B cell (primary cell): ENCODE results near the gene HNF1B. TPM values are rescaled to one million over a fixed set of nuclear protein-coding genes. Genes with fewer than 3 reads are reported as not detected.

Experiments used
- ATAC-seq: fragments of 200-7000 bp; cut with Tn5 transposase; one replicate; pipeline ENCODE4 v1.10.0; 2021; ENCODE audit warnings: low read depth, mild to moderate bottlenecking, moderate number of reproducible peaks, moderate library complexity
- CTCF ChIA-PET: fragments of 350-600 bp; sonication (Branson Sonifier 250); formaldehyde crosslinking; loops from one replicate; lab custom pipeline; 2021; ENCODE audit warnings: antibody characterized with exemption, inconsistent platforms; lab: Charles Lee
- POLR2A ChIA-PET: fragments of 350-600 bp; sonication (Branson Sonifier 250); formaldehyde crosslinking; loops from one replicate; lab custom pipeline; 2021; ENCODE audit warnings: antibody characterized with exemption; lab: Charles Lee
- DNase-seq: peaks from one replicate; pipeline ENCODE4 v3.0.0; 2013
- H2AFZ ChIP-seq: 2 replicates; pipeline ENCODE4 v1.6.1; 2012; ENCODE audit warnings: mild to moderate bottlenecking, low read depth, low read length; ENCODE audit not compliant: insufficient read depth, poor library complexity, severe bottlenecking
- H3K27ac ChIP-seq, 2 donors: 1 replicate in 1 of 2; 2 replicates in 1 of 2; pipeline ENCODE4 v1.5.1; 2012 to 2013; ENCODE audit warnings: low read length in 2 of 2, mild to moderate bottlenecking in 2 of 2, moderate library complexity in 1 of 2
- H3K27me3 ChIP-seq, 4 experiments: fragments of 200-600 bp in 1 of 4; sonication (generic) in 1 of 4; replicated peaks in 1 of 4; 1 replicate in 2 of 4; 2 replicates in 2 of 4; pipeline versions ENCODE4 v1.6.1 to v1.7.0; 2013 to 2016; ENCODE audit warnings: low read length in 3 of 4, mild to moderate bottlenecking in 2 of 4, mixed read lengths in 1 of 4, moderate library complexity in 1 of 4; ENCODE audit not compliant: insufficient read depth in 4 of 4, control insufficient read depth in 3 of 4; ENCODE audit errors: control extremely low read depth in 1 of 4
- H3K36me3 ChIP-seq, 2 experiments: replicated peaks in 1 of 2; 1 replicate in 1 of 2; 2 replicates in 1 of 2; pipeline versions ENCODE4 v1.6.1 to v1.7.1; 2013; ENCODE audit warnings: low read length in 1 of 2; ENCODE audit not compliant: insufficient read depth in 2 of 2, control insufficient read depth in 1 of 2; ENCODE audit errors: control extremely low read depth in 1 of 2, extremely low read depth in 1 of 2
- H3K4me1 ChIP-seq, 2 donors: fragments of 200-600 bp in 1 of 2; sonication (generic) in 1 of 2; 1 replicate in 1 of 2; 2 replicates in 1 of 2; pipeline versions ENCODE4 v1.5.1 to v1.6.1; 2013 to 2017; ENCODE audit warnings: low read length in 2 of 2; ENCODE audit not compliant: control insufficient read depth in 2 of 2, insufficient read depth in 2 of 2
- H3K4me2 ChIP-seq: replicated peaks from 2 replicates; pipeline ENCODE3; 2012; ENCODE audit warnings: mild to moderate bottlenecking, low read depth, low read length; ENCODE audit not compliant: poor library complexity, severe bottlenecking
- H3K4me3 ChIP-seq, 5 experiments: fragments of 200-600 bp in 1 of 5; sonication (generic) in 1 of 5; 1 replicate in 3 of 5; 2 replicates in 2 of 5; pipeline versions ENCODE4 v1.5.1 to v1.7.0; 2011 to 2016; ENCODE audit warnings: low read length in 4 of 5, mild to moderate bottlenecking in 4 of 5, low read depth in 2 of 5, control low read depth in 1 of 5, moderate library complexity in 1 of 5; ENCODE audit not compliant: insufficient read depth in 1 of 5; ENCODE audit errors: control extremely low read depth in 1 of 5, extremely low read depth in 1 of 5
- H3K79me2 ChIP-seq: fragments of 200-600 bp; sonication (generic); one replicate; pipeline ENCODE4 v1.6.0; 2016; ENCODE audit warnings: low read length; ENCODE audit not compliant: control insufficient read depth, insufficient read depth
- H3K9ac ChIP-seq: fragments of 200-600 bp; sonication (generic); 2 replicates; pipeline ENCODE4 v1.6.1; 2017; ENCODE audit warnings: mild to moderate bottlenecking, low read length, moderate library complexity
- H3K9me3 ChIP-seq, 3 donors: one replicate each; pipeline versions ENCODE4 v1.6.1 to v1.7.1; 2013; ENCODE audit warnings: low read length in 2 of 3; ENCODE audit not compliant: control insufficient read depth in 2 of 3, insufficient read depth in 1 of 3; ENCODE audit errors: control extremely low read depth in 1 of 3
- H4K20me1 ChIP-seq: 2 replicates; pipeline ENCODE4 v1.6.0; 2012; ENCODE audit warnings: mild to moderate bottlenecking, low read length; ENCODE audit not compliant: insufficient read depth, control insufficient read depth, poor library complexity, severe bottlenecking
- H3K27ac Mint-ChIP-seq: one replicate; pipeline ENCODE4 v1.8.0; 2021; ENCODE audit warnings: mixed read lengths
- H3K27me3 Mint-ChIP-seq: one replicate; pipeline ENCODE4 v1.8.0; 2021; ENCODE audit warnings: mixed read lengths
- H3K4me1 Mint-ChIP-seq: one replicate; pipeline ENCODE4 v1.8.0; 2021; ENCODE audit warnings: mixed read lengths
- H3K4me3 Mint-ChIP-seq: one replicate; pipeline ENCODE4 v1.8.0; 2021; ENCODE audit warnings: mixed read lengths
- H3K9me3 Mint-ChIP-seq: one replicate; pipeline ENCODE4 v1.8.0; 2022; ENCODE audit warnings: mixed read lengths; ENCODE audit not compliant: insufficient read depth
- EZH2 ChIP-seq: IDR thresholded peaks from 2 replicates; pipeline ENCODE4 v1.6.1; 2012; ENCODE audit warnings: borderline replicate concordance, low read depth, mild to moderate bottlenecking, moderate library complexity, low read length; ENCODE audit not compliant: insufficient read depth, poor library complexity, severe bottlenecking
- intact Hi-C: fragments of 100-400 bp; cut with micrococcal nuclease; formaldehyde crosslinking; loops from one replicate; pipeline ENCODE4 v1.10.0; 2022
- polyA plus RNA-seq: library from polyadenylated mRNA; depleted of rRNA; stranded (reverse); fragments of >200 nt; gene quantifications from 2 replicates; pipeline ENCODE4 v1.2.3, GENCODE V29; 2012
- total RNA-seq, 2 donors: library from RNA; stranded (reverse); fragments of 120-200 nt in 1 of 2; gene quantifications; 1 replicate in 1 of 2; 2 replicates in 1 of 2; pipeline versions ENCODE4 v1.2.3 to v1.2.4, GENCODE V29; 2013 to 2022
- TF ChIP-seq, protein P1 (sequence below): fragments of 200-600 bp; IDR thresholded peaks from one replicate; pipeline ENCODE4 v1.8.0; 2022; ENCODE audit warnings: antibody characterized with exemption, mild to moderate bottlenecking

HNF1B gene
- total and polyA plus RNA-seq, 2 donors (not counting 1 experiment from before 2014, with no cell fraction given), result 1.5 TPM; not detected in 1

DNA sequence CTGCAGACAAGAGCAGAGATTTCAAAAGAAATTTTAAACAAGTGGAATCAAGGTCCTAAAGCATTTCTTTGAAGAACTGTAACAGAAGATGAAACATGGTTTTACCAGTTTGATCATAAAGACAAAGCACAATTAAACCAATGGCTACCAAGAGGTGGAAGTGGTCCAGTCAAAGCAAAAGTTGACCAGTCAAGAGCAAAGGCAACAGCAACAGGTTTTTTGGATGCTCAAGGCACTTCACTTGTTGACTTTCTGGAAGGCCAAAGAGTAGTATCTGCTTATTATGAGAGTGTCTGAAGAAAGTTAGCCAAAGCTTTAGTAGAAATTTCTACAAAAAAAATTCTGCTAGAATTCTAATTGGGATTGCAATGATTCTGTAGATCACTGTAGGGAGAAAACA, 106.9 kb downstream of the HNF1B start:
- no peak overlapping the region for H3K4me3 ChIP-seq
- H3K27ac ChIP-seq, result no peak overlapping the region
- Mint-ChIP-seq H3K27me3 (no peaks in the 10 kb centered on the region), H3K4me3 (no peak overlapping the region), H3K4me1 (peaks cover 23% of the 10 kb centered on the region), H3K27ac (no peak overlapping the region), H3K9me3 (no peaks in the 10 kb centered on the region)
- peaks cover 0 to 3% (median 0%) of the 10 kb centered on the region in 3 donors for H3K9me3 ChIP-seq
- intact Hi-C loops, result no loop called here
- H3K9ac ChIP-seq, result no peak overlapping the region
- DNase-seq, result no peak
- ATAC-seq, result no peak
- H3K4me2 ChIP-seq, result no peak overlapping the region
- H3K79me2 ChIP-seq, result peaks cover 60% of the 10 kb centered on the region
- ChIA-PET CTCF (no interaction called here), POLR2A (no interaction called here)
- H3K27me3 ChIP-seq, result no peaks in the 10 kb centered on the region
- H3K36me3 ChIP-seq, result peaks cover 13 to 29% of the 10 kb centered on the region in 2 experiments
- TF ChIP-seq EZH2, result no peak
- TF ChIP-seq, protein P1, sequence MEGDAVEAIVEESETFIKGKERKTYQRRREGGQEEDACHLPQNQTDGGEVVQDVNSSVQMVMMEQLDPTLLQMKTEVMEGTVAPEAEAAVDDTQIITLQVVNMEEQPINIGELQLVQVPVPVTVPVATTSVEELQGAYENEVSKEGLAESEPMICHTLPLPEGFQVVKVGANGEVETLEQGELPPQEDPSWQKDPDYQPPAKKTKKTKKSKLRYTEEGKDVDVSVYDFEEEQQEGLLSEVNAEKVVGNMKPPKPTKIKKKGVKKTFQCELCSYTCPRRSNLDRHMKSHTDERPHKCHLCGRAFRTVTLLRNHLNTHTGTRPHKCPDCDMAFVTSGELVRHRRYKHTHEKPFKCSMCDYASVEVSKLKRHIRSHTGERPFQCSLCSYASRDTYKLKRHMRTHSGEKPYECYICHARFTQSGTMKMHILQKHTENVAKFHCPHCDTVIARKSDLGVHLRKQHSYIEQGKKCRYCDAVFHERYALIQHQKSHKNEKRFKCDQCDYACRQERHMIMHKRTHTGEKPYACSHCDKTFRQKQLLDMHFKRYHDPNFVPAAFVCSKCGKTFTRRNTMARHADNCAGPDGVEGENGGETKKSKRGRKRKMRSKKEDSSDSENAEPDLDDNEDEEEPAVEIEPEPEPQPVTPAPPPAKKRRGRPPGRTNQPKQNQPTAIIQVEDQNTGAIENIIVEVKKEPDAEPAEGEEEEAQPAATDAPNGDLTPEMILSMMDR, result no peak
- peaks cover 21% of the 10 kb centered on the region for H4K20me1 ChIP-seq
- peaks cover 12% of the 10 kb centered on the region in 2 donors for H3K4me1 ChIP-seq
- H2AFZ ChIP-seq, result no peak overlapping the region

Other genes with a start within 250 kb of the HNF1B start
- gene SYNRG, start 135.6 kb downstream of the HNF1B start, total RNA-seq, result 113 and 115 TPM in 2 replicates
- gene SYNRG, start 135.6 kb downstream of the HNF1B start, polyA plus RNA-seq, result 27.1 and 31.8 TPM in 2 replicates
- gene DDX52, start 101.6 kb downstream of the HNF1B start, total RNA-seq, result 33.0 and 38.2 TPM in 2 replicates
- 5.7 and 6.5 TPM in 2 replicates for gene DDX52, start 101.6 kb downstream of the HNF1B start, polyA plus RNA-seq
- gene TBC1D3K, start 179.4 kb upstream of the HNF1B start, total RNA-seq, result not detected in 2 replicates
- gene TBC1D3K, start 179.4 kb upstream of the HNF1B start, polyA plus RNA-seq, result not detected in 2 replicates
- gene TBC1D3L, start 244.0 kb upstream of the HNF1B start, total RNA-seq, result 4.1 and 4.3 TPM in 2 replicates
- gene TBC1D3L, start 244.0 kb upstream of the HNF1B start, polyA plus RNA-seq, result 3.6 and 43.5 TPM in 2 replicates